AG04450 (cell line): ENCODE measurements around the gene TMSB10. TPM values are rescaled to one million over a fixed set of nuclear protein-coding genes. Genes with fewer than 3 reads are reported as not detected.

Source experiments
- CTCF ChIA-PET: fragments of 300-600, 350-600 bp; formaldehyde crosslinking; extraction: SDS; loops from one replicate; lab custom pipeline; 2022; ENCODE audit warnings: antibody characterized with exemption, inconsistent platforms; lab: Charles Lee
- POLR2A ChIA-PET: fragments of 350-600 bp; formaldehyde crosslinking; extraction: SDS; loops from one replicate; lab custom pipeline; 2021; ENCODE audit warnings: antibody characterized with exemption, inconsistent platforms; lab: Yijun Ruan, JAX
- DNase-seq: peaks from one replicate; pipeline ENCODE4 v3.0.0-alpha.2; 2011; ENCODE audit warnings: low read depth, low spot score
- H3K27ac ChIP-seq: one replicate; pipeline ENCODE4 v1.5.1; 2012; ENCODE audit warnings: low read depth, low read length, control low read depth
- H3K27me3 ChIP-seq: one replicate; pipeline ENCODE4 v1.6.0; 2012; ENCODE audit warnings: low read length; ENCODE audit not compliant: control insufficient read depth, insufficient read depth
- H3K4me3 ChIP-seq: 2 replicates; pipeline ENCODE4 v1.5.1; 2011; ENCODE audit warnings: mild to moderate bottlenecking, low read depth, low read length, control low read depth
- H3K9me3 ChIP-seq: 2 replicates; pipeline ENCODE4 v1.5.1; 2012; ENCODE audit warnings: low read length; ENCODE audit not compliant: control insufficient read depth, insufficient read depth
- CTCF ChIP-seq: IDR thresholded peaks from 2 replicates; pipeline ENCODE4 v1.5.1; 2011; ENCODE audit warnings: low read depth, low read length, control low read depth, inconsistent platforms
- polyA plus RNA-seq: library from polyadenylated mRNA; depleted of rRNA; stranded (reverse); fragments of >200 nt; gene quantifications from 2 replicates; pipeline ENCODE4 v1.2.3, GENCODE V29; 2011

Gene TMSB10
- polyA plus RNA-seq, 1 experiment: 5,651 TPM

DNA sequence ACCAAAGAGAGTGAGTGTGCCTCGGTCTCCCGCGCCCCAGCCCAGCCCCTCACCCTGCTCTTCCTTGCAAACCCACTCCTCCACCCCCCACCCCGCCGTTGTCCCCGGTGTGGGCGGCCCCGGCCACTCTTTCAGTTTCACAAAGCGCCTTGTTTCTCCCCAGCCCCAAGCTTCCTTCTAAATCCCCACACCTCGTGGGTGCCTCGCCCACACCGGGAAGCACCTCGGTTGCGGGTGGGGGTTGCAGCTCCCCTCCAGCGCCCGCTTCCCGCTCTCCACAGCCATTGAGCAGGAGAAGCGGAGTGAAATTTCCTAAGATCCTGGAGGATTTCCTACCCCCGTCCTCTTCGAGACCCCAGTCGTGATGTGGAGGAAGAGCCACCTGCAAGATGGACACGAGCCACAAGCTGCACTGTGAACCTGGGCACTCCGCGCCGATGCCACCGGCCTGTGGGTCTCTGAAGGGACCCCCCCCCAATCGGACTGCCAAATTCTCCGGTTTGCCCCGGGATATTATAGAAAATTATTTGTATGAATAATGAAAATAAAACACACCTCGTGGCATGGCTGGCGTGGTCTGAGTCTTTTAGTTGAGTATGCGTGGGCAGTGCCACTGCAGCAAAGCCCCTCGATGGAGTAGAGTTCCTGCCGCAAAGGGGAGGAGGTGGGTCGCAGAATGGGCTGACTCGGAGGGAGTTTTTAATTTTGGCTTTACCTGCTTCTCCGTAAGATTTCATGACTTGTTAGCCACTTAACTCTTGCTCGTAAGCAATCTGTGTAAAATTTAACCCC lies 848 bp downstream of the TMSB10 start:
- POLR2A ChIA-PET: interaction anchor here (0.6 to 3.4 kb wide), 15 partner anchors 8 to 438 kb away, joined by 3 to 45 read pairs (median 6); partner anchors contain the start of gene TRABD2A
- DNase-seq: no peak
- Histone ChIP-seq H3K4me3 (peak overlapping the region; percentile 98), H3K27me3 (no peaks in the 10 kb centered on the region), H3K27ac (peak overlapping the region; percentile 80), H3K9me3 (peaks cover 5% of the 10 kb centered on the region; the same call in 1 of the 2 replicates)
- CTCF ChIA-PET: interaction anchor here (1.9 kb wide), 1 partner anchor 20 kb away, joined by 19 read pairs; no protein-coding TSS in a partner anchor
- TF ChIP-seq CTCF: no peak

GRCh38 chr2:84906900-84907714 lies 1.7 kb downstream of the TMSB10 start:
- TF ChIP-seq CTCF: no peak
- no peak for DNase-seq
- Histone ChIP-seq H3K27me3 (no peaks in the 10 kb centered on the region), H3K27ac (peak overlapping the region; percentile 80), H3K4me3 (peak overlapping the region; percentile 98), H3K9me3 (peaks cover 6% of the 10 kb centered on the region; the same call in 1 of the 2 replicates)
- ChIA-PET POLR2A (interaction anchor here (0.6 to 3.4 kb wide), 16 partner anchors 9 to 438 kb away, joined by 3 to 45 read pairs (median 4); partner anchors contain the start of gene TRABD2A), CTCF (interaction anchor here (0.6 to 1.9 kb wide), 2 partner anchors 19 to 21 kb away, joined by 6 to 19 read pairs; no protein-coding TSS in a partner anchor)

- no peaks in the 10 kb centered on the region for H3K27me3 ChIP-seq
- no peak for DNase-seq
- peaks cover 9% of the 10 kb centered on the region; the same call in 1 of the 2 replicates for H3K9me3 ChIP-seq
- H3K4me3 ChIP-seq: no peak overlapping the region
- POLR2A ChIA-PET: interaction anchor here (0.5 to 0.9 kb wide), 3 partner anchors 9 to 94 kb away, joined by 3 to 8 read pairs (median 4); partner anchors contain the start of gene TRABD2A
- CTCF ChIA-PET: interaction anchor here (1.1 kb wide), 1 partner anchor 17 kb away, joined by 3 read pairs; no protein-coding TSS in a partner anchor
- no peak overlapping the region for H3K27ac ChIP-seq
- no peak for TF ChIP-seq CTCF
Measured at GRCh38 chr2:84908948-84909713, 3.7 kb downstream of the TMSB10 start.

GRCh38 chr2:84911135-84911678 lies 5.8 kb downstream of the TMSB10 start:
- no peak for DNase-seq
- POLR2A ChIA-PET: no interaction called here
- TF ChIP-seq CTCF: no peak
- H3K27ac ChIP-seq: no peak overlapping the region
- peaks cover 6% of the 10 kb centered on the region; the same call in 1 of the 2 replicates for H3K9me3 ChIP-seq
- CTCF ChIA-PET: interaction anchor here (4.0 kb wide), 1 partner anchor 15 kb away, joined by 23 read pairs; no protein-coding TSS in a partner anchor
- no peak overlapping the region for H3K4me3 ChIP-seq
- H3K27me3 ChIP-seq: no peaks in the 10 kb centered on the region
